ENCODE data around the gene SLC6A19.

DNA sequence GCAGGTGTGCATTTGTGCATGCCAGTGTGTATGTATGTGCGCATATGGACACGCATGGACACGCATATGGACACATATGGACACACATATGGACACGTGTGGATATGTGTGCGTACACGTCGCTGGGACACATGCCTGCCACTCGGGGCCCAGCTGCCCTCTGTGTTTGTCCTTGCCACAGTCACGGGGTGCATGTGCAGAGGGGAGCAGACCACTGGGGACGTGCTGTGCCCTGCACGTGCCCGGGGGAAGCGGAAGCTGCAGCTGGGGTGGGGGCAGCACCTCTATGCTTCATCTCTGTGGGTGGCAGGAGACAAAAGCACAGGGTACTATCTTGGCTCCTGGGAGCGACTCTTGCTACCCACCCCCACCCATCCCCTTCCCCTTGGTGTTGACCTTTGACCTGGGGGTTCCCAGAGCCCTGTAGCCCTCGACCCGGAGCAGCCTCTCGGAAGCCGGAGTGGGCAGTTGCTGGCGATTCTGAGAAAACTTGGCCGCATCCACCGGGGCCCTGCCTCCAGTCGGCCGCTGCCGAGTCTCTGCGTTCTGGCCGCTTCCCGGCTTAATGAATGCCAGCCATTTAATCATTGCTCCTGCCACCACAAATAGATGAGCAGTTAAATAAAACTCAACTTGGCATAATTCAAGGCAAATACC, 21.4 kb downstream of the SLC6A19 start:
- TF ChIP-seq, protein P1, sequence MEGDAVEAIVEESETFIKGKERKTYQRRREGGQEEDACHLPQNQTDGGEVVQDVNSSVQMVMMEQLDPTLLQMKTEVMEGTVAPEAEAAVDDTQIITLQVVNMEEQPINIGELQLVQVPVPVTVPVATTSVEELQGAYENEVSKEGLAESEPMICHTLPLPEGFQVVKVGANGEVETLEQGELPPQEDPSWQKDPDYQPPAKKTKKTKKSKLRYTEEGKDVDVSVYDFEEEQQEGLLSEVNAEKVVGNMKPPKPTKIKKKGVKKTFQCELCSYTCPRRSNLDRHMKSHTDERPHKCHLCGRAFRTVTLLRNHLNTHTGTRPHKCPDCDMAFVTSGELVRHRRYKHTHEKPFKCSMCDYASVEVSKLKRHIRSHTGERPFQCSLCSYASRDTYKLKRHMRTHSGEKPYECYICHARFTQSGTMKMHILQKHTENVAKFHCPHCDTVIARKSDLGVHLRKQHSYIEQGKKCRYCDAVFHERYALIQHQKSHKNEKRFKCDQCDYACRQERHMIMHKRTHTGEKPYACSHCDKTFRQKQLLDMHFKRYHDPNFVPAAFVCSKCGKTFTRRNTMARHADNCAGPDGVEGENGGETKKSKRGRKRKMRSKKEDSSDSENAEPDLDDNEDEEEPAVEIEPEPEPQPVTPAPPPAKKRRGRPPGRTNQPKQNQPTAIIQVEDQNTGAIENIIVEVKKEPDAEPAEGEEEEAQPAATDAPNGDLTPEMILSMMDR (IDR thresholded peaks at IDR 0.05) = no peak
- TF ChIP-seq POLR2A (IDR thresholded peaks at IDR 0.05) (no peak), POLR2AphosphoS5 (IDR thresholded peaks at IDR 0.05; ENCODE audit: insufficient read depth in 1 of 2, low read depth in 1 of 2) (no peak)
